H1 (cell line): ENCODE measurements around the gene OTUD3. TPM values are rescaled to one million over a fixed set of nuclear protein-coding genes. Genes with fewer than 3 reads are reported as not detected.

ENCODE experiments used
- CTCF ChIA-PET: fragments of 300-600 bp; sonication (Branson Sonifier 250); formaldehyde crosslinking; loops from one replicate; lab custom pipeline; 2021; ENCODE audit not compliant: partially characterized antibody; lab: Charles Lee
- POLR2A ChIA-PET: fragments of 300-600 bp; sonication (Branson Sonifier 250); formaldehyde crosslinking; loops from one replicate; lab custom pipeline; 2021; ENCODE audit warnings: inconsistent platforms; ENCODE audit not compliant: partially characterized antibody; lab: Charles Lee
- DNase-seq, 2 experiments: peaks; one replicate each; pipeline versions ENCODE4 v3.0.0 to v3.0.0-alpha.2; 2010 to 2022; ENCODE audit warnings: low spot score in 2 of 2, low read depth in 1 of 2, mixed read lengths in 1 of 2
- FAIRE-seq: peaks from 2 replicates; lab custom pipeline; 2011; peaks lifted over from hg19 to GRCh38; lab: Jason Lieb, UNC
- H2AFZ ChIP-seq: 2 replicates; pipeline ENCODE4 v1.8.1; 2012; ENCODE audit warnings: low read length, inconsistent platforms
- H2AK5ac ChIP-seq: 2 replicates; pipeline ENCODE4 v1.6.1; 2013; ENCODE audit warnings: low read depth, low read length
- H2BK120ac ChIP-seq: replicated peaks from 2 replicates; pipeline ENCODE3; 2013; ENCODE audit warnings: low read depth, low read length, inconsistent platforms
- H2BK12ac ChIP-seq: 2 replicates; pipeline ENCODE4 v1.6.1; 2013; ENCODE audit warnings: low read depth, low read length
- H2BK15ac ChIP-seq: 2 replicates; pipeline ENCODE4 v1.6.1; 2013; ENCODE audit warnings: low read length
- H2BK20ac ChIP-seq: 2 replicates; pipeline ENCODE4 v1.6.1; 2013; ENCODE audit warnings: low read length
- H2BK5ac ChIP-seq: 2 replicates; pipeline ENCODE4 v1.6.1; 2013; ENCODE audit warnings: low read depth, low read length
- H3K14ac ChIP-seq: 2 replicates; pipeline ENCODE4 v1.6.1; 2013; ENCODE audit warnings: inconsistent platforms; ENCODE audit not compliant: insufficient read length
- H3K18ac ChIP-seq: 2 replicates; pipeline ENCODE4 v1.6.1; 2013; ENCODE audit warnings: low read length; ENCODE audit errors: extremely low read depth
- H3K23ac ChIP-seq: 2 replicates; pipeline ENCODE4 v1.6.1; 2013; ENCODE audit warnings: inconsistent platforms; ENCODE audit not compliant: insufficient read length
- H3K23me2 ChIP-seq: 2 replicates; pipeline ENCODE4 v1.6.1; 2013; ENCODE audit warnings: low read depth, low read length
- H3K27ac ChIP-seq: 2 replicates; pipeline ENCODE4 v1.6.1; 2011; ENCODE audit warnings: low read depth, low read length, inconsistent platforms
- H3K27me3 ChIP-seq, 4 experiments: replicated peaks in 1 of 4; 1 replicate in 1 of 4; 2 replicates in 3 of 4; pipeline versions ENCODE4 v1.6.1 to v1.8.1; 2011 to 2013; ENCODE audit warnings: low read length in 3 of 4, mild to moderate bottlenecking in 3 of 4, inconsistent platforms in 2 of 4, mixed read lengths in 2 of 4, moderate library complexity in 1 of 4; ENCODE audit not compliant: control insufficient read depth in 3 of 4, insufficient read depth in 3 of 4; ENCODE audit errors: extremely low read depth in 1 of 4
- H3K36me3 ChIP-seq, 4 experiments: 2 replicates each; pipeline versions ENCODE4 v1.6.1 to v1.8.1; 2011 to 2013; ENCODE audit warnings: mild to moderate bottlenecking in 4 of 4, low read length in 3 of 4, moderate library complexity in 2 of 4, control low read depth in 1 of 4, inconsistent platforms in 1 of 4; ENCODE audit not compliant: insufficient read depth in 4 of 4, control insufficient read depth in 2 of 4
- H3K4ac ChIP-seq: replicated peaks from 2 replicates; pipeline ENCODE3; 2013; ENCODE audit warnings: low read length, low read depth, mixed read lengths, inconsistent platforms; ENCODE audit not compliant: insufficient read length
- H3K4me1 ChIP-seq, 4 experiments: replicated peaks in 1 of 4; 1 replicate in 1 of 4; 2 replicates in 3 of 4; pipeline versions ENCODE4 v1.6.1 to v1.8.1; 2011 to 2013; ENCODE audit warnings: low read length in 3 of 4, inconsistent platforms in 2 of 4, mixed read lengths in 1 of 4; ENCODE audit not compliant: insufficient read depth in 4 of 4, control insufficient read depth in 3 of 4
- H3K4me2 ChIP-seq, 2 experiments: 2 replicates each; pipeline versions ENCODE4 v1.6.1 to v1.8.1; 2011 to 2013; ENCODE audit warnings: low read depth in 2 of 2, low read length in 2 of 2, control low read depth in 1 of 2, inconsistent platforms in 1 of 2, mild to moderate bottlenecking in 1 of 2; ENCODE audit not compliant: insufficient read depth in 1 of 2
- H3K4me3 ChIP-seq, 4 experiments: fragments of 200-600, 300-600 bp in 1 of 4; sonication (generic), shearing (Covaris generic), sonication (Bioruptor Twin) in 1 of 4; 2 replicates each; pipeline versions ENCODE4 v1.5.1 to v1.8.1; 2011 to 2016; ENCODE audit warnings: low read length in 4 of 4, low read depth in 3 of 4, control low read depth in 2 of 4, inconsistent platforms in 2 of 4, mild to moderate bottlenecking in 2 of 4, mixed read lengths in 1 of 4, moderate library complexity in 1 of 4; ENCODE audit not compliant: insufficient read depth in 2 of 4; ENCODE audit errors: extremely low read depth in 1 of 4
- H3K56ac ChIP-seq: replicated peaks from 2 replicates; pipeline ENCODE3; 2013; ENCODE audit warnings: low read depth, mild to moderate bottlenecking, mixed read lengths, low read length, inconsistent platforms; ENCODE audit not compliant: insufficient read length
- H3K79me1 ChIP-seq: 2 replicates; pipeline ENCODE4 v1.6.1; 2013; ENCODE audit warnings: low read depth, low read length, control low read depth
- H3K79me2 ChIP-seq, 2 experiments: 2 replicates each; pipeline versions ENCODE4 v1.6.1 to v1.8.1; 2012 to 2013; ENCODE audit warnings: low read length in 2 of 2, mild to moderate bottlenecking in 2 of 2, inconsistent platforms in 1 of 2; ENCODE audit not compliant: insufficient read depth in 2 of 2, control insufficient read depth in 1 of 2
- H3K9ac ChIP-seq, 4 experiments: replicated peaks in 1 of 4; 1 replicate in 1 of 4; 2 replicates in 3 of 4; pipeline versions ENCODE4 v1.6.1 to v1.8.1; 2011 to 2013; ENCODE audit warnings: low read depth in 3 of 4, low read length in 3 of 4, control low read depth in 2 of 4, mild to moderate bottlenecking in 2 of 4, moderate library complexity in 2 of 4, inconsistent platforms in 1 of 4; ENCODE audit errors: extremely low read depth in 1 of 4
- H3K9me3 ChIP-seq, 2 experiments: 2 replicates each; pipeline versions ENCODE4 v1.6.1 to v1.8.1; 2012 to 2013; ENCODE audit warnings: mild to moderate bottlenecking in 2 of 2, moderate library complexity in 2 of 2, control low read depth in 1 of 2, inconsistent platforms in 1 of 2, low read depth in 1 of 2, low read length in 1 of 2, mixed read lengths in 1 of 2; ENCODE audit not compliant: insufficient read depth in 2 of 2
- H4K20me1 ChIP-seq, 2 experiments: replicated peaks in 1 of 2; 2 replicates each; pipeline versions ENCODE3 to v1.8.1; 2011 to 2013; ENCODE audit warnings: inconsistent platforms in 2 of 2, low read length in 2 of 2, mild to moderate bottlenecking in 1 of 2; ENCODE audit not compliant: insufficient read depth in 2 of 2, control insufficient read depth in 1 of 2
- H4K5ac ChIP-seq: 2 replicates; pipeline ENCODE4 v1.6.1; 2013; ENCODE audit warnings: low read length, low read depth, mixed read lengths, inconsistent platforms; ENCODE audit not compliant: insufficient read length
- H4K8ac ChIP-seq: 2 replicates; pipeline ENCODE4 v1.8.0; 2013; ENCODE audit warnings: mild to moderate bottlenecking, moderate library complexity, low read length, inconsistent platforms; ENCODE audit not compliant: insufficient read depth; ENCODE audit errors: extremely low read depth
- H4K91ac ChIP-seq: replicated peaks from 2 replicates; pipeline ENCODE3; 2013; ENCODE audit warnings: low read length, mixed read lengths, inconsistent platforms; ENCODE audit not compliant: insufficient read length
- CEBPB ChIP-seq: IDR thresholded peaks from 2 replicates; pipeline ENCODE4 v1.6.1; 2012; ENCODE audit warnings: low read depth, low read length
- EGR1 ChIP-seq: IDR thresholded peaks from 2 replicates; pipeline ENCODE4 v1.6.1; 2011; ENCODE audit warnings: low read depth, low read length, borderline replicate concordance
- WGBS, 2 experiments: shearing (Covaris generic) in 1 of 2; methylation state at CpG; one replicate each; pipeline versions ENCODE4 v1.1.6 to v1.1.7; 2013 to 2015; ENCODE audit warnings: low lambda C conversion rate in 2 of 2, mixed read lengths in 2 of 2, inconsistent platforms in 1 of 2, low coverage in 1 of 2, missing lambda C conversion rate in 1 of 2; ENCODE audit not compliant: insufficient replicate concordance in 2 of 2, insufficient coverage in 1 of 2, insufficient read length in 1 of 2; ENCODE audit errors: extremely low coverage in 1 of 2, missing lambda C conversion rate in 1 of 2; 5-methylcytosine and 5-hydroxymethylcytosine counted together
- polyA plus RNA-seq, 7 experiments: library from polyadenylated mRNA; depleted of rRNA in 3 of 7; stranded (reverse) in 5 of 7; unstranded in 2 of 7; fragments of >200 nt in 5 of 7; fragments of 200-250 nt in 2 of 7; gene quantifications; 1 replicate in 5 of 7; 2 replicates in 1 of 7; 4 replicates in 1 of 7; pipeline versions ENCODE4 v1.2.1 to v1.2.3, GENCODE V29; 2011 to 2013; ENCODE audit warnings: missing spikeins in 2 of 7, mixed read lengths in 2 of 7
- total RNA-seq: library from RNA; stranded (reverse); fragmentation: NEBNext Ultra II Directional; extraction: Animal tissue kit (Norgen Biotek cat#: 25700); gene quantifications from 2 replicates; pipeline ENCODE4 v1.2.1, GENCODE V29; 2021

Gene OTUD3
- total and polyA plus RNA-seq, 2 of the 8 experiments (the other 6 are each of a cell fraction or from before 2014, with no cell fraction given), result 6.3 to 11.9 TPM

DNA sequence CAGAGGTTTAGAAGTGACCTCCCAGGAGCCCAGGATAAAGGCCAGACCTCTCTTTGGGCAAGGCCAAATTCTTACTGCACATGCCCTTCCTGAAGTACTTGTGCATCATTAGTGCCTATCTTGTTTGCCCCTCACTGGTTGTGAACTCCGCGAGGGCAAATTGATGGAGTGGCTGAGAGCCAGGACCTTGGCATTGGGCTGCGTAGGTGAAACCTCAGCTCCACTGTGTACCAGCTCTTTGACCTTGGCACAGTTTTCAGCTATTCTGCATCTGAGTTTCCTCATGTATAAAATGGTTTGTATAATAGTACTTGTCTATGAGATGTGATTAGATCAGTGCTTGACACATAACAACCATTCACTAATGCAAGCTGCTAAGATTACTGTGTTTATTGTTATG, 11.5 kb downstream of the OTUD3 start:
- FAIRE-seq (no peak), DNase-seq (no peak)
- CTCF ChIA-PET, result interaction anchor here (1.2 kb wide), 1 partner anchor 11 kb away, joined by 8 read pairs; the partner anchor contains the start of gene OTUD3
- Histone ChIP-seq H3K4me2 (no peak overlapping the region), H4K5ac (no peak overlapping the region), H3K79me1 (peaks cover 3% of the 10 kb centered on the region; the same call in 1 of the 2 replicates), H2BK120ac (no peak overlapping the region), H2BK20ac (no peak overlapping the region), H3K36me3 (peaks cover 8 to 65% (median 43%) of the 10 kb centered on the region in 4 experiments; a peak in 7 of 8 replicates), H3K23ac (no peak overlapping the region), H4K8ac (no peak overlapping the region), H4K91ac (no peak overlapping the region), H3K27me3 (no peaks in the 10 kb centered on the region), H3K14ac (no peak overlapping the region), H3K9me3 (no peaks in the 10 kb centered on the region), H3K23me2 (no peaks in the 10 kb centered on the region), H3K56ac (no peak overlapping the region), H3K4me1 (no peaks in the 10 kb centered on the region), H4K20me1 (peaks cover 2 to 6% of the 10 kb centered on the region in 2 experiments), H3K9ac (no peak overlapping the region), H3K4ac (no peak overlapping the region), H2BK15ac (no peak overlapping the region), H2AFZ (no peak overlapping the region), H3K27ac (no peak overlapping the region), H2AK5ac (no peak overlapping the region), H3K18ac (no peak overlapping the region), H3K4me3 (no peak overlapping the region), H2BK12ac (no peak overlapping the region), H2BK5ac (no peak overlapping the region), H3K79me2 (peaks cover 0 to 24% of the 10 kb centered on the region in 2 experiments; a peak in 2 of 4 replicates)
- 87% methylated on average over 3 of the region's 3 CpGs; no CpG with 5 or more reads in 1 of the 2 experiments for WGBS, 2 experiments
- TF ChIP-seq EGR1 (no peak), CEBPB (no peak)
- POLR2A ChIA-PET, result no interaction called here
